ENCODE measurements around the gene ZNF784.

ZNF784 gene

GRCh38 chr19:55668603-55669348 lies 44.4 kb upstream of the ZNF784 start:
- no peak overlapping the region for H3K9ac ChIP-seq (ENCODE audit: low read length)
- TF ChIP-seq EZH2phosphoT487 (IDR thresholded peaks at IDR 0.05; ENCODE audit: low read depth): no peak
- no peak overlapping the region for H3K4me2 ChIP-seq (ENCODE audit: low read length)
- H4K20me1 ChIP-seq (ENCODE audit: insufficient read depth, low read length): peaks cover 82% of the 10 kb centered on the region
- H3K79me2 ChIP-seq (ENCODE audit: low read length): peaks cover 99% of the 10 kb centered on the region
- H3K27me3 ChIP-seq (ENCODE audit: low read depth, low read length): no peaks in the 10 kb centered on the region
- H3K4me1 ChIP-seq (ENCODE audit: low read length): peaks cover 6% of the 10 kb centered on the region
- H3K4me3 ChIP-seq (ENCODE audit: low read length): no peak overlapping the region
- H2AFZ ChIP-seq (ENCODE audit: low read depth, low read length): no peak overlapping the region
- peaks cover 62% of the 10 kb centered on the region for H3K36me3 ChIP-seq (replicated peaks; ENCODE audit: low read depth, low read length)
- H3K9me3 ChIP-seq (ENCODE audit: insufficient read depth, low read length): no peaks in the 10 kb centered on the region
- no peak overlapping the region for H3K27ac ChIP-seq (ENCODE audit: low read length)

GRCh38 chr19:55667958-55668357 lies 43.6 kb upstream of the ZNF784 start:
- no peak overlapping the region for H3K4me3 ChIP-seq (ENCODE audit: low read length)
- peaks cover 70% of the 10 kb centered on the region for H3K36me3 ChIP-seq (replicated peaks; ENCODE audit: low read depth, low read length)
- peaks cover 99% of the 10 kb centered on the region for H3K79me2 ChIP-seq (ENCODE audit: low read length)
- no peaks in the 10 kb centered on the region for H3K27me3 ChIP-seq (ENCODE audit: low read depth, low read length)
- no peaks in the 10 kb centered on the region for H3K9me3 ChIP-seq (ENCODE audit: insufficient read depth, low read length)
- TF ChIP-seq EZH2phosphoT487 (IDR thresholded peaks at IDR 0.05; ENCODE audit: low read depth) (no peak), CTCF (IDR thresholded peaks at IDR 0.05; ENCODE audit: low read depth, low read length) (no peak)
- H4K20me1 ChIP-seq (ENCODE audit: insufficient read depth, low read length): peaks cover 83% of the 10 kb centered on the region
- no peak overlapping the region for H3K9ac ChIP-seq (ENCODE audit: low read length)
- H3K4me2 ChIP-seq (ENCODE audit: low read length): no peak overlapping the region
- H2AFZ ChIP-seq (ENCODE audit: low read depth, low read length): no peak overlapping the region
- no peaks in the 10 kb centered on the region for H3K4me1 ChIP-seq (ENCODE audit: low read length)
- H3K27ac ChIP-seq (ENCODE audit: low read length): no peak overlapping the region

GRCh38 chr19:55667511-55667910 lies 43.1 kb upstream of the ZNF784 start:
- no peaks in the 10 kb centered on the region for H3K4me1 ChIP-seq (ENCODE audit: low read length)
- H3K9me3 ChIP-seq (ENCODE audit: insufficient read depth, low read length): no peaks in the 10 kb centered on the region
- H3K36me3 ChIP-seq (replicated peaks; ENCODE audit: low read depth, low read length): peaks cover 74% of the 10 kb centered on the region
- no peak overlapping the region for H2AFZ ChIP-seq (ENCODE audit: low read depth, low read length)
- H3K79me2 ChIP-seq (ENCODE audit: low read length): peaks cover 99% of the 10 kb centered on the region
- H3K4me3 ChIP-seq (ENCODE audit: low read length): no peak overlapping the region
- no peak overlapping the region for H3K27ac ChIP-seq (ENCODE audit: low read length)
- H4K20me1 ChIP-seq (ENCODE audit: insufficient read depth, low read length): peaks cover 83% of the 10 kb centered on the region
- H3K4me2 ChIP-seq (ENCODE audit: low read length): no peak overlapping the region
- H3K27me3 ChIP-seq (ENCODE audit: low read depth, low read length): no peaks in the 10 kb centered on the region
- no peak overlapping the region for H3K9ac ChIP-seq (ENCODE audit: low read length)
- no peak for TF ChIP-seq CTCF (IDR thresholded peaks at IDR 0.05; ENCODE audit: low read depth, low read length)
- no peak for TF ChIP-seq EZH2phosphoT487 (IDR thresholded peaks at IDR 0.05; ENCODE audit: low read depth)

GRCh38 chr19:55667006-55667381 lies 42.6 kb upstream of the ZNF784 start:
- H3K79me2 ChIP-seq (ENCODE audit: low read length): peaks cover 98% of the 10 kb centered on the region
- H4K20me1 ChIP-seq (ENCODE audit: insufficient read depth, low read length): peaks cover 80% of the 10 kb centered on the region
- H3K9ac ChIP-seq (ENCODE audit: low read length): no peak overlapping the region
- no peak for TF ChIP-seq EZH2phosphoT487 (IDR thresholded peaks at IDR 0.05; ENCODE audit: low read depth)
- no peak for TF ChIP-seq CTCF (IDR thresholded peaks at IDR 0.05; ENCODE audit: low read depth, low read length)
- H3K4me1 ChIP-seq (ENCODE audit: low read length): no peaks in the 10 kb centered on the region
- H3K4me2 ChIP-seq (ENCODE audit: low read length): no peak overlapping the region
- H2AFZ ChIP-seq (ENCODE audit: low read depth, low read length): no peak overlapping the region
- no peaks in the 10 kb centered on the region for H3K27me3 ChIP-seq (ENCODE audit: low read depth, low read length)
- H3K4me3 ChIP-seq (ENCODE audit: low read length): no peak overlapping the region
- H3K36me3 ChIP-seq (replicated peaks; ENCODE audit: low read depth, low read length): peaks cover 74% of the 10 kb centered on the region
- H3K27ac ChIP-seq (ENCODE audit: low read length): no peak overlapping the region
- H3K9me3 ChIP-seq (ENCODE audit: insufficient read depth, low read length): no peaks in the 10 kb centered on the region
